NCI-H2196 (cell line): Measurements from ENCODE around the gene ALKBH5.

ENCODE experiments used
- DNase-seq: peaks from one replicate; lab custom pipeline; 2025; ENCODE audit not compliant: unreplicated experiment; lab: John Stamatoyannopoulos, UW

ALKBH5 gene

DNA sequence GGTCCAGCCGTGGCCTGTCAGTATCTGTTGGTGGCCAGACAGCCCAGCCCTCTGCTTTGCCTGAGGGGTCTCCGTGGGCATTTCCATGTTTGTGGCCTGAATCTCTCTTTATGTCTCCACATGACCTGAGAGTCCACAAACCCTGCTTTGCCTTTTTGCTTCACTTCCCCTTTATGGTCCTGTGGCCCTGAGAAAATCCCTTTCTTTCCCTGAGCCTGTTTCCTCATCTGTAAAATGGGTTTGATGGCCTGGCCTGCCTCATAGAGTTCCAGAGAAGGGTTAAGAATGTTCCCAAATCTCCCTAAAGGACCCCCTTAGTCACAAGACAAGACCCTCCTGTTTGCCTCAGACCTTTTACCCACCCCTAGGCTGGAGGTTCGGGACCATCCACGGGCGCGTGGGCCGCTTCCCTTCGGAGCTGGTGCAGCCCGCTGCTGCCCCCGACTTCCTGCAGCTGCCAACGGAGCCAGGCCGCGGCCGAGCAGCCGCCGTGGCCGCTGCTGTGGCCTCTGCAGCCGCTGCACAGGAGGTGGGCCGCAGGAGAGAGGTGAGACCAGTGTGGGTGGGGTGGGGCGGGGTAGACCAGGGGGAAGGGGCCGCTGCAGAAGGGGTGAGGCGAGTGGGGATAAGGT is 26.2 kb upstream of the ALKBH5 start:
- no peak for DNase-seq

DNA sequence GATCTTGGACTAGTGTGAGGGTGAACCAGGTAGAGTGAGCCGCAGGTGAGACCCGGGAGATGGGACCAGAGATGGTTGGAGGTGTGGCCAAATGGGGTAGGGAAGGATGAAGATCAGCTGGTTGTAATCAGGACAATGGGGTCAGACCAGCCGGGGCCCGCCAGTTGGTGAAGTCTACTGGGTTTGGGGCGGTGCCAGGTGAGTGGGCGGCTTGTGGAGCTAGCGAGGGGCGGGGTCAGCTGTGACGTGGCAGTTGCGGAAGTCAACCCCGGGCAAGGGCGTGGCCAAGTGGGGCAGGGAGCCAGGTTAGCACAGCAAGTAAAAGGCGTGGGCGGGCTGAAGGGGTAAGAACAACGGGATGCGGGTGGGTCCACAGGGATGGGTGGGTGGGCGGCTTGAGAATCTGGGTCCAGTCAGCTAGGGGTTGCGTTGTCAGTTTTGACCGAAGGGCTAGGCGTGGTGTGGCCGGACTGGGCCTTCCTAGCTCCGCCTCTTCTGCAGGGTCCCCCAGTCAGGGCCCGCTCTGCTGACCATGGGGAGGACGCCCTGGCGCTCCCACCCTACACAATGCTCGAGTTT is 25.5 kb upstream of the ALKBH5 start:
- DNase-seq, result peak; percentile 13

DNA sequence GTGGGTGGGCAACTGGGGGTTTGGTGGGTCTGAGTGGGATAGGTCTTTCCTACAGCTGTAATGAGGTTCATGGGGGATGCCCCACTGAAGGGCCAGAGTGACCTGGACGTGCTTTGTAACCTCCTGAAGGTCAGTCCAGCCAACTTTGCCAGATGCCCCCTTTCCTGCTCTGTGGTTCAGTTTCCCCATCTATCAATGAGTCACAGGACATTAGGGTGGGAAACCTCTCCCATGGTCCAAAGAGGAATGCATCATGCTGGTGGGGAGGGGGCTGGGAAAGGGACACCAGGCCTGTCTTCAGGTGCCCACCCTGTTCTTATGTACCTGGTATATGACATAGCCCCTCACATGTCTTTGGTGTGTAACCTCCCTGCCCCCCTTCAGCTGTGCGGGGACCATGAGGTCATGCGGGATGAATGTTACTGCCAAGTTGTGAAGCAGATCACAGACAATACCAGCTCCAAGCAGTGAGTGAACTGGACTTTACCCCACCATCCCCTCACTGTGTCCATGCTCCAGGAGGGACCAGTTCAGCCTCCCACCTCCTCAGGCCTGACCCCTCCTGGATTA is 24.0 kb upstream of the ALKBH5 start:
- no peak for DNase-seq

DNA sequence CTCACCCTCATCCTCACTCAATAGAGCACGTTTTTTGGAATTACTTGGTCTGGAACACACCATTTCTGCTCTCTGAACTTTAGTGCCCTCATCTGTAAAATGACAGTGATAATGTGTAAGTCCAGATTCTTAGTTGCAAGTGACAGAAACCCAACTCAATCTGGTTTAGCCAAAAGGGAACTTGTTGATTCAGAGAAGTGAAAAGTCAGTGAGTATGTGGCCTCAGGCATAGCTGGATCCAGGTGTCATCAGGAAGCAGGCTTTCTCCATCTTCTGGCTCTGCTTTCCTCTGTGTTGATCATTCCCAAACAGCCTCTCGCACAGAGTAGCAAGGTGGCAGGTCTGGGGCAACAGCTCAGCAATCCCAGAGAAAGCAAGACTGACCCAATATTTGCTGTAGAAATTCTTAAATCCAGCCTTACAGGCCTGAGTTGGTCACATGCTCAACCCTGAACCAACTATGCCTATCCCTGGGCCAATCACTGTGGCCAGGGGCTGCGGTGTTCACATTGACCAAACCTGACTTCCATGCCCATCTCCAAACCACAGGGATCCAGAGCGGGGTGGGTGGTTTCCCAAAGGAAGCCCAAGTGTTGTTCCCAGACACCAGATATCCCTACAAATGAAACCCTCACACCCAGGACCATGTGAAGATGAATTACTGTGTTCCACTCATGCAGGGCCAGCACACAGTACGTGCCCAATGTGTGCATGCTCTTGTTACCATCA is 23.3 kb upstream of the ALKBH5 start:
- DNase-seq, result no peak

DNA sequence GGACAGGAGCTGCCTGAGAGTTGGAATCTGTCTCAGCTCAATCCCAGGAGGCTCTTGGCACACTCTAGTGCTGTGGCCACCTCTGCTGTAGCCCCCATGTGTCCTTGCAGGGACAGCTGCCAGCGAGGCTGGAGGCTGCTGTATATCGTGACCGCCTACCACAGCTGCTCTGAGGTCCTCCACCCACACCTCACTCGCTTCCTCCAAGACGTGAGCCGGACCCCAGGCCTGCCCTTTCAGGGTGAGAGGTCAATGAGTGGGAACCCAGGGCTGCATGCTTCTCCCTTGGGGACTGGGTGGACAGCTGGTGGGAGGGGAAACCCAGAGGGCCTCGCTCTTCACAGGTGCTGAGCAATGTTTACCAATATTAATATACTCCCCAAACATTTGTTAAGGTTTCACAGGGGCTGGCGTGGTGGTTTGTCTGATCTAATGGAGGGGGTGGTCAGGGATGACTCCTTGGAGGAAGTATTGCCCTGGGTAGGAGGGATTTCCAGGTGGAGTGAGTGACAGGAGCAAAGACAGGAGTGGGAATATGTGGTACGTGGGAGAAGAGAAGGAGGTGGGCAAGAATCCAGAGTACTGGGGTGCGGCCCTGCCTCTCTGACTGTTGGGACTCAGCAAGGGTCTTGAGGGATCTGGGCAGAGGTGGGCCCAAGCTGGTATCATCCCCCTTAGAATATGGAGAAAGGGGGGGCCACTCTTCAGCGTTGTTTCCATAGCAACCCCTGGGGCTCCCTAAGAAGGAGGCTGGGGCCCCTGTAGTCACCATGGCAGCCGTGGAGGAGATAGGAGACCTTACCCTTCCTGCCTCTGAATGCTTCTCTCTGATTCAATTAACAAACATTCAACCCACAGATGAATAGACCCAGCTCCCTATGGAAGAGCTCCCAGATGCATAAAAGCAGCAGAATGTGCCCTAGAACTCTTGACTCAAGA is 22.2 kb upstream of the ALKBH5 start:
- no peak for DNase-seq

DNA sequence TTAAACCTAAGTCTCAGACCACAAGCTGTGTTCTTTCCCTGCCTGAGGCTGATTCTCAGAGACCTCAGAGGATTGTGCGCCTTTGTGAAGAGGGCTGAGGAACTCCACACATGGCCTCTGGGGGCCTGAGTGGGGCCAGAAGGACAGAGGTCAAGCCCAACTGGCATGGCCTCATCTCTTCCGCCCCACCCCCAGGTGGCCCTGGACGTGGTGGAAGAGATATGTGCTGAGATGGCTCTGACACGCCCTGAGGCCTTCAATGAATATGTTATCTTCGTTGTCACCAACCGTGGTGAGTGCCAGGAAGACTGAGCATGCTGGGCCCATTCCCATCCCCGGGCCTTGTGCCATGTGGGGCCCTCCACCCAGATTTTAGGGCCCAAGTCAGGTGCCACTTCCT is 20.1 kb upstream of the ALKBH5 start:
- no peak for DNase-seq

DNA sequence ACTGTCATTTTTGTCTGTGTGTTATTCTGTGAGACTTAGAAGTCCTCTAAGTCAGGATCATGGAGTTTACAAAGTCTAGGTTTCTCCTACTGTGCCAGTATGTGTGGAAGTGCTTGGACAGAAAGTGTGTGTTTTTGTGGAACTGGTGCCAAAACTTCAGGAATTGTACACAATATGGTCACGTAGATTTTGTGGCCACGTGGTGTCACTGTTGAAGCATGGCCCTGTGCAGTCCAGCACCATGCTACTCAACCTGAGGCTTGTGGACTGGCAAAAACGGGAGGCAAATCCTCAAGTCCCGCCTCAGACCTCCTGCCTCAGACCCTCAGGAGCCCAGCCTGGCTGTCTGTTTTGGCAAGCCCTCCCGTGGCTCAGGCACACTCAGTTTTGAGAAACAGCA is 16.7 kb upstream of the ALKBH5 start:
- no peak for DNase-seq

DNA sequence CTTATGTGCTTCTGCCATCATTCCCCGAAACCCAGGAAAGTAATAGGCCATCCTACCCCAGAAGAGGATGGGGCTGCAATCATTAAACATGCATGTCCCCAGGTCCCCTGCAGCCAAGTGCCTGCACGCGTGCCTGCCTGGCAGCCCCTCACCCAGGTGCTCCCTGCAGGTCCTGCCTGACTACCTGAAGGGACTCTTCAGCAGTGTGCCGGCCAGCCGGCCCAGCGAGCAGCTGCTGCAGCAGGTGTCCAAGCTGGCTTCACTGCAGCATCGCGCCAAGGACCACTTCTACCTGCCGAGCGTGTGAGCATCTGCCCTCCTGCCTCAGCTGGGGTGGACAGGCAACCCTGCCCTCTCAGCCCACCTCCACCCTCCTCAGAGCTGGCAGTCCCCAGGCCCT is 16.2 kb upstream of the ALKBH5 start:
- peak; percentile 2 for DNase-seq

DNA sequence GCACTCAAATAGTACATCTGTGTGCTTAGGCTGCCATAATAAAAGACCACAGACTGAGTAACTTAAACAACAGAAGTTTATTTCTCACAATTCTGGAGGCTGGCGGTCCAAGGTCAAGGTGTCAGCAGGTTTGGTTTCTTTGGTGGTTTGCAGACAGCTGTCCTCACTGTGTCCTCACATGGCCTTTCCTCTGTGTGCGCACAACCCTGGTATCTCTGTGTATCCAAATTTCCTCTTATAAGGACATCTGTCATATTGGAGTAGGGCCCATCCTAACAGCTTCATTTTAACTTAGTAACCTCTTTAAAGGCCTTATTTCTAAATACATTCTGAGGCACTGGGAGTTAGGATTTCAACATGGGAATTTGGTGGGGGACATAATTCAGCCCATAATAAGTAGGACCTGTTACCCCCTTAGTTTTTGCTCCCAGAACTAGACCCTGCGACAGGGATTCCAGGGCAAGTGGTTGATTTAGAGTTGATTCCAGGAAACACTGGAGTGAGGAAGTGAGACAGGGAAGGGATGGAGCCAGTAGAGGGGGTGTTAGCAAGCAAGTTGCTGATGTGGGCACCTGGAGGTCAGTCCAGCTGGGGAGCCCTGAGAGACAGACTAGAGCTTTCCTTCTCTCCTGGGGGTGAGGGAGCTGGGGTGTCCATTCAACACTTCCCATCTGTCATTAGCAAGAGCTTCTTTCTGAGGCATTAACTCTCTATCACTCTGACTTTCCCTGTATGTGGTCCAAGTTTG is 10.9 kb upstream of the ALKBH5 start:
- no peak for DNase-seq

DNA sequence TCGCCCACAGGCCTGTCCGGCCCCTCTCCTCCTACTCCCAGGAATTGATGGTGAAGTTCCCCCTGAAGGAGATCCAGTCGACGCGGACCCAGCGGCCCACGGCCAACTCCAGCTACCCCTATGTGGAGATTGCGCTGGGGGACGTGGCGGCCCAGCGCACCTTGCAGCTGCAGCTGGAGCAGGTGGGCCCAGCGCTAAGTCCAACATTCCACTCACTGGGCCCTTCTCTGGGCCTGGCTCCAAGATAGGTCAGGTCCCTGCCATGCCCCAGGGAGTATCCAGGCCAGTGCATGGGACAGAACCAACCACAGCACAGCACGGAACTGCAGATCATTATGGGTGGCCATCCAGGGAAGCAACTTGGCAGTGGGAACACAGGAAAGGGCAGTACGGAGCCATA is 9.9 kb upstream of the ALKBH5 start:
- DNase-seq, result no peak

DNA sequence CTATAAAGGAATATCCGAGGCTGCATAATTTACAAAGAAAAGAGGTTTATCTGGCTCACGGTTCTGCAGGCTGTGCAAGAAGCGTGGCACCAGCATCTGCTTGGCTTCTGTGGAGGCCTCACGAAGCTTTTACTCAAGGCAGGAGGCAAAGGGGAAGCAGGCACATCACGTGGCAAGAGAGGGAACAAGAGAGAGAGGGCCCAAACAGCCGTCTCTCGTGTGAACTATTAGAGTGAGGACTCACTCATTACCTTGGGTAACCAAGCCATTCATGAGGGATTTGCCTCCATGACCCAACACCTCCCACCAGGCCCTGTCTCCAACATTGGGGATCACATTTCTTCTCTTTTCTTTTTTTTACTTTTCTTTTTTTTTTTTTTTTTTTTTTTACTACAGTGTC is 7.5 kb upstream of the ALKBH5 start:
- DNase-seq, result no peak

DNA sequence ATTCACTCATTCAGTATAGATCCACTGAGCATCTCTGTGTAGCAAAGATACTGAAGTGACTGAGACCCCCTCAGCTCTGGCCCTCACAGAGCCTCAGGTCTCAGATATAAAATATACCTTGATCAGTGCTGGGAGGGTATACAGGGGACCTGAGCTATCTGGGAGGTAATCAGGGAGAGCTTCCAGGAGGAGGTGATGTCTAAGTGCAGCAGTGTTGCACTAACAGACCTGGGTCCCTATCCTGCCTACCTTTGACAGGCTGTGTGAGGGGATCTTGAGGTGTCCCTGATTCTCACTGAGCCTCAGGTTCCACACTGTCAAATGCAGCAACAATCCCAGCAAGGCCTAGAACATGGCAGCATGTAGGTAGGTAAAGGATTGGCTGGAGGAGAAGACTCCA is 6.5 kb upstream of the ALKBH5 start:
- no peak for DNase-seq

DNA sequence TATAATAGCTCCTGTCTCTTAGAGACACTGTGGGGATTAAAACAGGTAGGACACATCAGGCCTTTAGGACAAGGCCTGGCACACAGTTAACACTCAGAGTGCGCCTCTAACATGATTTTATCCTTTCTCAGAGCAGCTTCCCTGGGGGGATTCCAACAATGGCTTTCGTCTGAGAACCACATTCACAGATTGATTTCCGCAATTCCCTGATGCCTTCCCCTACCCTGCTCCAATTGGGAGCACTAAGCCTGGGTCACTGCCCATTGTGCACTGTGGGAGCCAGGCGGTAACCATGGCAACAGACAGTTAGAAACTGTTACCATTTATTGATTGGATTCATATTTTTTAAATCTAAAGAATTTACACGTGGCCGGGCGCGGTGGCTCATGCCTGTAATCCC is 5.9 kb upstream of the ALKBH5 start:
- DNase-seq, result no peak

DNA sequence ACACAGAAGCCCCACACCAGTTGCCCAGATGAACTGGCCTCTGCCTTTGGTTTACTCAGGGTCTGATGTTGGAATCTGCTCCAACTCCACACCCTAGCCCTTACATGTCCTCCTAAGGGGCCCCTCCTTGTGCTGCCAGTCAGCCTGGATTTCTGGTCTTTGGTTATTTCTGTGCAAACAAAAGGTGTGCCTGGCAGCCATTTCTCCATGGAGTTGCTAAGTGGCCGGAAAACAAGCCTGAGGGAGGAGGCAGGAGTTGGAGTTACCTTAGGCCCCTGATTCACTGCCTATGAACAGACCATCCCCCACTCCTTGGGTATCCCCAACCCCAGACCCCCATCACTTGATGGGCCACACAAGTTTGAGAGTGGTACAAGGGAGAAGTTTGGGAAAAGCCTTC is 4.4 kb upstream of the ALKBH5 start:
- no peak for DNase-seq

DNA sequence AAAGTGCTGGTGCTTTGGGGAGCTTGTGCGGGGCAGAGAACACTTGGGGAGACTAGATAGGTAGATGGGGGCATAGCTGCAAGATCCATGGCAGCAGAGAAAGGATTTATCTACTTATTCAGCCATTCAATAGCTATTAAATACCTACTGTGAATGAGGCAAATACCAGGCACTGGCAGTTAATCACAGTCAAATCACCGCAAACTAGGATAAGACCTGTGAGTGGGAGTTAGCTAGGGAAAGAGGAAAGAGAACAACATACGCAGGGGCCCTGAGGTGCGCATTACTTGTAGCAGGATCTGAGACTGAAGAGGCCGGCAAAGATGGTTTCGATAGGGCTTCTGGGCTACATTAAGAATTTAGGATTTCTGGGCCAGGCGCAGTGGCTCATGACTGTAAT is 3.8 kb upstream of the ALKBH5 start:
- no peak for DNase-seq

DNA sequence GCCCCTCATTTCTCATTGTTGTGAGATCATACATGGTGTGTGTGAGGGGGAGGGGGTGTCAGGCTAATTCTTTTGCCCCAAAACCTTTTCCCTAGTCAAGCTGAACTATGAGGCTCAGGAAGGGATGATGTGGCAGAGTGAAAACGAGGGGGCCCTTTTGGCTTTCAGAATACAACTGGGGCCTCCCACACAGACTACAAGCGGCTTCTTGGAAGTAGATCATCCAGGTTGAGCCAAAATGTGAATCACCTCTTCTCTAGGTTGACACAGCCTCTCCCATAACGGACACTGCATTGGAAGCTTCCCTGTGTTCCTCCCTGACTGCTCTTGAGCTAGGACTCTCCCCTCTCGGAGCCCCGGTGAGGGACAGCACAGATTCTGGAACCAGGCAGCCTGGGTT is 2.3 kb upstream of the ALKBH5 start:
- DNase-seq, result no peak

DNA sequence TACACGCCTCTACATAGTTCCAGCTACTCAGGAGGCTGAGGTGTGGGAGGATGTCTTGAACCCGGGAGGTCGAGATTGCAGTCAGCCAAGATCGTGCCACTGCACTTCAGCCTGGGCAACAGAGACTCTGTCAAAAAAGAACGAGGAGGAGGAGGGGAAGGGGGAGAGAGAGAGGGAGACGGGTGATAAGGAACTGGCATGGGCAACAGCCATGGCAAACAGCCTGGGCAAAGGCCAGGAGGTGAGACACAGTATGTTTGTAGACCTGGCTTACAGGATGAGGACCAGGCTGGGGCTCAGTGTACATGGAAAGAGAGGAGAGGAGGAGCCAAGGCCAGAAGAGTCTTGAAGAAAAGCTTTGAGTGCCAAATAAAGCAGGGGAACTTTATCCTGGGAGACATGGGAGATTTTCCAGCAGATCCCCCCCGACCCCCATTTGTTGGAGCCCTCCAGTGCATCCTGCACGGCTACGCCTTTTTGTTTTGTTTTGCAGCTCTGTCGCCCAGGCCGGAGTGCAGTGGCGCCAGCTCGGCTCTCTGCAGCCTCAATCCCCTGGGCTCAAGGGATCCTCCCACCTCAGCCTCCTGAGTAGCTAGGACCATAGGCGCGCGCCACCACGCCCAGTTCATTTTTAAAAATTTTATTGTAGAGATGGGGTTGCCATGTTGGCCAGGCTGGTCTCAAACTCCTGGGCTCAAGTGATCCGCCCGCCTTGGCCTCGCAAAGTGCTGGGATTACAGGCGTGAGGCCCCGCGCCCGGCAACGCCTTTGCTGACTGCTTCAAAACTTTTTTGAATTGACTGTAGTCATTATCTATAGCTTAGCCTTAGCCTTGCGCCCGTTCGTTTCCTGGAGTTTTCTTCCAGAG is 1.3 kb upstream of the ALKBH5 start:
- no peak for DNase-seq

DNA sequence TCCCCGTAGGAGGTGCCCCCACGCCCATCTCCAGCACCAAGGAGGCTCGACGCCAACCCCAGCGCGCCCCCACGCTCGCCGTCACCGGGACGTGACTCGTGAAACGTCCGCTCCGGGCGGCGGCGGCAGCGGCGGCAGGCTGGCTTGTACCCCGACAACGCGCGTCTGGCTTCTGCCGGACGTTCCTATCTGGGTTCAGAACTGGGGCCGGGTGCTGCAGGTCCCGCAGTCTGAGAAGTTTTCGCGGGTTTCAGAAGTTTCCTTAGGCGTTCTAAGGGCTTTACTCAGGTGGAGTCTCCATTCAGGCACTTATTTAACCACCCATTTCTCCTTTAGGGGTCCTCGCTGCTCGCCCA is 672 bp upstream of the ALKBH5 start:
- DNase-seq, result peak; percentile 53

DNA sequence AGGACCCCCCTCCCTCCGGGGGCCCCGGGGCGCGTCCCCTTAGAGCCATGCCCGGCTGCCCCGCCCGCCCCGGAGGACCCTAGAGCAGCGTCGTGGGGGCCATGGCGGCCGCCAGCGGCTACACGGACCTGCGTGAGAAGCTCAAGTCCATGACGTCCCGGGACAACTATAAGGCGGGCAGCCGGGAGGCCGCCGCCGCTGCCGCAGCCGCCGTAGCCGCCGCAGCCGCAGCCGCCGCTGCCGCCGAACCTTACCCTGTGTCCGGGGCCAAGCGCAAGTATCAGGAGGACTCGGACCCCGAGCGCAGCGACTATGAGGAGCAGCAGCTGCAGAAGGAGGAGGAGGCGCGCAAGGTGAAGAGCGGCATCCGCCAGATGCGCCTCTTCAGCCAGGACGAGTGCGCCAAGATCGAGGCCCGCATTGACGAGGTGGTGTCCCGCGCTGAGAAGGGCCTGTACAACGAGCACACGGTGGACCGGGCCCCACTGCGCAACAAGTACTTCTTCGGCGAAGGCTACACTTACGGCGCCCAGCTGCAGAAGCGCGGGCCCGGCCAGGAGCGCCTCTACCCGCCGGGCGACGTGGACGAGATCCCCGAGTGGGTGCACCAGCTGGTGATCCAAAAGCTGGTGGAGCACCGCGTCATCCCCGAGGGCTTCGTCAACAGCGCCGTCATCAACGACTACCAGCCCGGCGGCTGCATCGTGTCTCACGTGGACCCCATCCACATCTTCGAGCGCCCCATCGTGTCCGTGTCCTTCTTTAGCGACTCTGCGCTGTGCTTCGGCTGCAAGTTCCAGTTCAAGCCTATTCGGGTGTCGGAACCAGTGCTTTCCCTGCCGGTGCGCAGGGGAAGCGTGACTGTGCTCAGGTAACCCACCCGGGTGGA is 759 bp downstream of the ALKBH5 start:
- no peak for DNase-seq
